ENCODE data around the gene ZBTB46.

The ZBTB46 gene

DNA sequence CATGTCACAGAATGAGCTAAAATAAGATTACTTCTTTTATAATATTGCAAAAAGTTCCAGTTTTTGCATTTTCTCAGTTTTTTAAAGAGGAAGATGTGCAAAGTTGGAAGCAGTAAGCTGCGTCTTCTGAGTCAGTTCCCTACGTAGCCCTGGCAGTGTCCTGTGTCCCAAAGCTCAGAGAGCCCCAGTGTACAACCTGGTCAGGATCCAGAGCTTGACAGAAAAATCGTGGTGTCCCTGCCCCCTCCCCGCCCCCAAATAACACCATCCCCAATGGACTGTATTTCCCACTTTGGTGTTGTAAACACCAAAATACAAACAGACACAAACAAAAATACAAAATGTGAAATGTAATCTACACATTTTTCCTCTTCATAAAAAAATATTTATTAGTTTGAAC is 86.9 kb downstream of the ZBTB46 start:
- Histone ChIP-seq H3K79me2 (ENCODE audit: insufficient read depth, low read length) (peaks cover 8% of the 10 kb centered on the region; the same call in 1 of the 2 replicates), H3K9me3 (ENCODE audit: insufficient read depth, low read length, severe bottlenecking) (no peaks in the 10 kb centered on the region), H3K4me2 (ENCODE audit: insufficient read depth, low read length) (no peak overlapping the region), H4K20me1 (ENCODE audit: insufficient read depth, low read length) (peaks cover 19% of the 10 kb centered on the region), H3K9ac (ENCODE audit: low read depth, low read length) (no peak overlapping the region), H3K4me1 (ENCODE audit: insufficient read depth, low read length) (peaks cover 20% of the 10 kb centered on the region), H3K36me3 (ENCODE audit: insufficient read depth, low read length) (peaks cover 28% of the 10 kb centered on the region), H3K27me3 (ENCODE audit: insufficient read depth, low read length, poor library complexity) (no peaks in the 10 kb centered on the region), H3K4me3 (ENCODE audit: low read depth in 1 of 2, low read length in 2 of 2) (no peak overlapping the region), H3K27ac (ENCODE audit: low read length) (no peak overlapping the region), H2AFZ (ENCODE audit: low read depth, low read length) (no peak overlapping the region)
- TF ChIP-seq, protein P1, sequence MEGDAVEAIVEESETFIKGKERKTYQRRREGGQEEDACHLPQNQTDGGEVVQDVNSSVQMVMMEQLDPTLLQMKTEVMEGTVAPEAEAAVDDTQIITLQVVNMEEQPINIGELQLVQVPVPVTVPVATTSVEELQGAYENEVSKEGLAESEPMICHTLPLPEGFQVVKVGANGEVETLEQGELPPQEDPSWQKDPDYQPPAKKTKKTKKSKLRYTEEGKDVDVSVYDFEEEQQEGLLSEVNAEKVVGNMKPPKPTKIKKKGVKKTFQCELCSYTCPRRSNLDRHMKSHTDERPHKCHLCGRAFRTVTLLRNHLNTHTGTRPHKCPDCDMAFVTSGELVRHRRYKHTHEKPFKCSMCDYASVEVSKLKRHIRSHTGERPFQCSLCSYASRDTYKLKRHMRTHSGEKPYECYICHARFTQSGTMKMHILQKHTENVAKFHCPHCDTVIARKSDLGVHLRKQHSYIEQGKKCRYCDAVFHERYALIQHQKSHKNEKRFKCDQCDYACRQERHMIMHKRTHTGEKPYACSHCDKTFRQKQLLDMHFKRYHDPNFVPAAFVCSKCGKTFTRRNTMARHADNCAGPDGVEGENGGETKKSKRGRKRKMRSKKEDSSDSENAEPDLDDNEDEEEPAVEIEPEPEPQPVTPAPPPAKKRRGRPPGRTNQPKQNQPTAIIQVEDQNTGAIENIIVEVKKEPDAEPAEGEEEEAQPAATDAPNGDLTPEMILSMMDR (IDR thresholded peaks at IDR 0.05; ENCODE audit: borderline replicate concordance, extremely low read depth, low read length, poor library complexity, severe bottlenecking) = no peak
- no peak for TF ChIP-seq EZH2 (IDR thresholded peaks at IDR 0.05; ENCODE audit: borderline replicate concordance, low read depth, low read length, severe bottlenecking)
- ATAC-seq (ENCODE audit: insufficient read depth, low read depth) (no peak), DNase-seq (no peak)

DNA sequence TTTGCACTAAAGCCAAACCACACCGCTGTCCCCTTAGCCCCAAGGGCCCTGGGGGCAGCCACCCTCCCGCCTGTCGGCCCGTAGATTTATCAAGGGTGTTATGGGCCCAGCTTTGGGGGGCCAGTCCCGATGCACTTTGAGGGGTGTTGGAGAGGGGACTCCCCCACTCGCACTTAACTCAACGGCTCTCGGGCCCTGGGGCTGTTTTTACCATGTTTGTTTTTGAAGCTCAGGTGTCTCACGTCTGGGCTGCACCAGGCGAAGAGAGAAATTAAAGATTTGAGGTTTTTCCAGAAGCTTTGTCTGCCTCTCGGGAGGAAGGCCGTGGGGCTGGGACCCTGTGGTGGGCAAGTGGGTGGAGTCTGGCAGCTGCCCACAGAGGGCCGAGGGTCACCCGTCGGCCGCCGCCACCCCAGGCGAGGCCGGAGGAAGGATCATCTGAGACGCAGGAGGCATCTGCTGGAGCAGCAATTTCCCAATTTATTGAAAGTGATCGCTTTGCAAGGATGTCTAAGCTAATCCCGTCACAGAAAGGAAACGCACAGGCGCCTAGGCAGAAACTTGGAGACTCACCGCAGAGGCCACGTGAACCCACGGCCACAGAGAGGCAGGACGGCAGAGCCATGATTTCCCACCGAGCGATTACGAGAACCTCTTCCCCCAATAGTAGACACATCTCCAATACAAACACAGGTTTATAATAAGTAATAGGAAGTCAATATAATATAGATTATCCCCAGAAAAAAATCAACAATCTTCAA is 87.7 kb downstream of the ZBTB46 start:
- Histone ChIP-seq H3K36me3 (ENCODE audit: insufficient read depth, low read length) (peaks cover 33% of the 10 kb centered on the region), H3K9me3 (ENCODE audit: insufficient read depth, low read length, severe bottlenecking) (no peaks in the 10 kb centered on the region), H3K4me3 (ENCODE audit: low read depth in 1 of 2, low read length in 2 of 2) (no peak overlapping the region), H4K20me1 (ENCODE audit: insufficient read depth, low read length) (peaks cover 24% of the 10 kb centered on the region), H3K27me3 (ENCODE audit: insufficient read depth, low read length, poor library complexity) (no peaks in the 10 kb centered on the region), H3K4me2 (ENCODE audit: insufficient read depth, low read length) (no peak overlapping the region), H3K4me1 (ENCODE audit: insufficient read depth, low read length) (peaks cover 22% of the 10 kb centered on the region), H3K79me2 (ENCODE audit: insufficient read depth, low read length) (peaks cover 8% of the 10 kb centered on the region; the same call in 1 of the 2 replicates), H3K9ac (ENCODE audit: low read depth, low read length) (no peak overlapping the region), H3K27ac (ENCODE audit: low read length) (no peak overlapping the region), H2AFZ (ENCODE audit: low read depth, low read length) (no peak overlapping the region)
- no peak for DNase-seq
- ATAC-seq (ENCODE audit: insufficient read depth, low read depth) = no peak
- no peak for TF ChIP-seq EZH2 (IDR thresholded peaks at IDR 0.05; ENCODE audit: borderline replicate concordance, low read depth, low read length, severe bottlenecking)
- TF ChIP-seq, protein P1 (IDR thresholded peaks at IDR 0.05; ENCODE audit: borderline replicate concordance, extremely low read depth, low read length, poor library complexity, severe bottlenecking) = no peak

GRCh38 chr20:63742381-63743024 is 88.6 kb downstream of the ZBTB46 start:
- no peak for DNase-seq

More at GRCh38 chr20:63742381-63743024, 88.6 kb downstream of the ZBTB46 start:
- Histone ChIP-seq H3K9me3 (ENCODE audit: insufficient read depth, low read length, severe bottlenecking) (no peaks in the 10 kb centered on the region), H3K9ac (ENCODE audit: low read depth, low read length) (no peak overlapping the region), H2AFZ (ENCODE audit: low read depth, low read length) (no peak overlapping the region), H3K79me2 (ENCODE audit: insufficient read depth, low read length) (peaks cover 8% of the 10 kb centered on the region; the same call in 1 of the 2 replicates), H3K27me3 (ENCODE audit: insufficient read depth, low read length, poor library complexity) (no peaks in the 10 kb centered on the region), H3K27ac (ENCODE audit: low read length) (no peak overlapping the region), H4K20me1 (ENCODE audit: insufficient read depth, low read length) (peaks cover 27% of the 10 kb centered on the region), H3K4me3 (ENCODE audit: low read depth in 1 of 2, low read length in 2 of 2) (no peak overlapping the region), H3K4me2 (ENCODE audit: insufficient read depth, low read length) (no peak overlapping the region), H3K36me3 (ENCODE audit: insufficient read depth, low read length) (peaks cover 37% of the 10 kb centered on the region), H3K4me1 (ENCODE audit: insufficient read depth, low read length) (peaks cover 22% of the 10 kb centered on the region)
- TF ChIP-seq, protein P1 (IDR thresholded peaks at IDR 0.05; ENCODE audit: borderline replicate concordance, extremely low read depth, low read length, poor library complexity, severe bottlenecking) = no peak
- TF ChIP-seq EZH2 (IDR thresholded peaks at IDR 0.05; ENCODE audit: borderline replicate concordance, low read depth, low read length, severe bottlenecking) = no peak
- ATAC-seq (ENCODE audit: insufficient read depth, low read depth) = no peak

Data from DND-41 (cell line).